Stimulated activated CD4-positive, alpha-beta T cell treated with anti-CD3 and anti-CD28 coated beads, TNF-alpha, amount 100 ng/mL, for 1 hour (primary cell): ENCODE results near the gene SDC3.
"Not testable (repeated sequence)": the region's sequence is repeated elsewhere in the genome, so short reads cannot be mapped to it uniquely, and the experiment has no call there.

Experiments
- DNase-seq, 3 donors: peaks; one replicate each; pipeline ENCODE4 v3.0.0-alpha.2; 2020; ENCODE audit warnings: low read depth in 3 of 3, low spot score in 1 of 3

Gene SDC3

GRCh38 chr1:30877205-30877912 lies 31.2 kb downstream of the SDC3 start:
- no peak for DNase-seq

GRCh38 chr1:30876451-30877204 lies 31.9 kb downstream of the SDC3 start:
- no peak for DNase-seq

GRCh38 chr1:30875916-30876315 lies 32.6 kb downstream of the SDC3 start:
- no peak for DNase-seq

GRCh38 chr1:30875197-30875596 lies 33.4 kb downstream of the SDC3 start:
- no peak for DNase-seq

GRCh38 chr1:30874176-30874575 lies 34.4 kb downstream of the SDC3 start:
- DNase-seq, result no peak

- no peak for DNase-seq
Measured at GRCh38 chr1:30872948-30873263, 35.7 kb downstream of the SDC3 start.

GRCh38 chr1:30872033-30872947 lies 36.3 kb downstream of the SDC3 start:
- no peak for DNase-seq

GRCh38 chr1:30871276-30871871 lies 37.2 kb downstream of the SDC3 start:
- DNase-seq, result no peak

- DNase-seq, result no peak
Measured at GRCh38 chr1:30870656-30871055, 37.9 kb downstream of the SDC3 start.

- DNase-seq, result no peak
Measured at GRCh38 chr1:30870035-30870434, 38.5 kb downstream of the SDC3 start.

- DNase-seq, result no peak
Measured at GRCh38 chr1:30868833-30869435, 39.6 kb downstream of the SDC3 start.

GRCh38 chr1:30868057-30868456 lies 40.5 kb downstream of the SDC3 start:
- DNase-seq, result not testable (repeated sequence)

- no peak for DNase-seq
Measured at GRCh38 chr1:30867537-30867936, 41.0 kb downstream of the SDC3 start.

- no peak for DNase-seq
Measured at GRCh38 chr1:30866594-30866993, 42.0 kb downstream of the SDC3 start.

- no peak for DNase-seq
Measured at GRCh38 chr1:30864681-30865080, 43.9 kb downstream of the SDC3 start.

GRCh38 chr1:30863858-30864604 lies 44.5 kb downstream of the SDC3 start:
- DNase-seq, result no peak

GRCh38 chr1:30860320-30860652 lies 48.3 kb downstream of the SDC3 start:
- no peak for DNase-seq

GRCh38 chr1:30857964-30858363 lies 50.6 kb downstream of the SDC3 start:
- DNase-seq, result no peak

GRCh38 chr1:30857062-30857461 lies 51.5 kb downstream of the SDC3 start:
- no peak for DNase-seq

- DNase-seq, result no peak
Measured at GRCh38 chr1:30856260-30856790, 52.2 kb downstream of the SDC3 start.
